Esophagus squamous epithelium (tissue), 4 donors: ENCODE data around the gene SMYD3.

ENCODE experiments used
- CTCF ChIP-seq, 6 experiments: fragments of 450-650 bp in 4 of 6; fragments of 200-600 bp in 2 of 6; sonication (generic) in 2 of 6; IDR thresholded peaks; one replicate each; pipeline ENCODE4 v1.5.1; 2016 to 2019; ENCODE audit warnings: antibody characterized with exemption in 6 of 6, mild to moderate bottlenecking in 4 of 6, moderate library complexity in 4 of 6
- POLR2A ChIP-seq, 4 donors: fragments of 450-650 bp; IDR thresholded peaks; one replicate each; pipeline ENCODE4 v1.6.1; 2017; ENCODE audit warnings: antibody characterized with exemption in 4 of 4, mild to moderate bottlenecking in 4 of 4, moderate library complexity in 3 of 4

DNA sequence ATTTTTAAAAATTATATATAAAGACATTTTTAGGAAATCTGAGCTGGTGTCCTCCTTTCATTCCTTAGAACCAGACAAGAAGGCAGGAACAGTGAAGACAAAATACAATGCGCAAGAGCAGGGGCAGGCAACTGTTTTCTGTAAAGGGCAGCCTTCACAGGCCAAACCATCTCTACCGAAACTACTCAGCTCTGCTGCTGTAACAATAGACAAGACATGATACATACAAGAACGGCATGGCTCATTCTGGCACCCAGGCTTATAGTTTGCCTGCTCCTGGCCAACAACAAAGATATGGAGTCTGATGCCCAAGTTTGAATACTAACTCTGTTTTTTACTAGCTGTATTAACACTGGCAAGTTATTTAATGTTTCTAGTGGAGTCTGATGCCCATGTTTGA, 232.0 kb downstream of the SMYD3 start:
- TF ChIP-seq CTCF (IDR thresholded peaks at IDR 0.05) (no peak), POLR2A (IDR thresholded peaks at IDR 0.05) (no peak)
